HEK293 (cell line): ENCODE results near the gene MMP25.

ENCODE experiments used
- GFI1B ChIP-seq: fragments of 450-650 bp; formaldehyde crosslinking; IDR thresholded peaks from 2 replicates; pipeline ENCODE4 v1.5.1; 2016; ENCODE audit warnings: missing biosample characterization, missing genetic modification characterization
- GLIS2 ChIP-seq: fragments of 450-650 bp; formaldehyde crosslinking; IDR thresholded peaks from 2 replicates; pipeline ENCODE4 v1.5.1; 2016; ENCODE audit warnings: missing biosample characterization, missing genetic modification characterization
- SETDB1 ChIP-seq: IDR thresholded peaks from one replicate; pipeline ENCODE4 v1.6.1; 2017; ENCODE audit warnings: mild to moderate bottlenecking, low read length, moderate library complexity, mixed read lengths; ENCODE audit not compliant: insufficient read length
- SP2 ChIP-seq: fragments of 450-650 bp; formaldehyde crosslinking; IDR thresholded peaks from 2 replicates; pipeline ENCODE4 v1.5.1; 2016; ENCODE audit warnings: missing biosample characterization, missing genetic modification characterization
- SP3 ChIP-seq: fragments of 450-650 bp; formaldehyde crosslinking; IDR thresholded peaks from 2 replicates; pipeline ENCODE4 v1.5.1; 2016; ENCODE audit warnings: missing biosample characterization, missing genetic modification characterization
- YY2 ChIP-seq: fragments of 450-650 bp; formaldehyde crosslinking; IDR thresholded peaks from 2 replicates; pipeline ENCODE4 v1.5.1; 2016; ENCODE audit warnings: missing biosample characterization, missing genetic modification characterization
- ZFHX2 ChIP-seq: fragments of 450-650 bp; formaldehyde crosslinking; conservative IDR thresholded peaks from 2 replicates; pipeline ENCODE4 v1.5.1; 2016; ENCODE audit warnings: missing biosample characterization, missing genetic modification characterization
- ZNF19 ChIP-seq: fragments of 450-650 bp; formaldehyde crosslinking; IDR thresholded peaks from 2 replicates; pipeline ENCODE4; 2016; ENCODE audit warnings: missing biosample characterization, missing genetic modification characterization, low read depth
- ZNF202 ChIP-seq: fragments of 450-650 bp; formaldehyde crosslinking; IDR thresholded peaks from 2 replicates; pipeline ENCODE4 v1.5.1; 2016; ENCODE audit warnings: missing biosample characterization, missing genetic modification characterization, borderline replicate concordance
- ZNF274 ChIP-seq, 2 experiments: fragments of 200-500 bp in 1 of 2; fragments of 450-650 bp in 1 of 2; sonication (Bioruptor generic) in 1 of 2; formaldehyde crosslinking in 1 of 2; IDR thresholded peaks; 2 replicates each; pipeline versions ENCODE4 v1.5.1 to v1.6.1; 2014 to 2016; ENCODE audit warnings: borderline replicate concordance in 1 of 2, inconsistent platforms in 1 of 2, low read length in 1 of 2, missing biosample characterization in 1 of 2, missing genetic modification characterization in 1 of 2
- ZNF311 ChIP-seq: fragments of 450-650 bp; formaldehyde crosslinking; IDR thresholded peaks from 2 replicates; pipeline ENCODE4 v1.5.1; 2017; ENCODE audit warnings: missing biosample characterization, missing genetic modification characterization, borderline replicate concordance
- ZNF426 ChIP-seq: fragments of 450-650 bp; formaldehyde crosslinking; IDR thresholded peaks from 2 replicates; pipeline ENCODE4 v1.5.1; 2017; ENCODE audit warnings: missing biosample characterization, missing genetic modification characterization, mild to moderate bottlenecking, inconsistent platforms, moderate library complexity
- ZNF561 ChIP-seq: fragments of 450-650 bp; IDR thresholded peaks from 2 replicates; pipeline ENCODE4 v1.5.1; 2018; ENCODE audit warnings: missing biosample characterization, missing genetic modification characterization, borderline replicate concordance
- ZNF610 ChIP-seq: fragments of 450-650 bp; formaldehyde crosslinking; IDR thresholded peaks from 2 replicates; pipeline ENCODE4 v1.5.1; 2016; ENCODE audit warnings: missing biosample characterization, missing genetic modification characterization, borderline replicate concordance
- ZNF626 ChIP-seq: fragments of 450-650 bp; sonication (Bioruptor Pico); formaldehyde crosslinking; IDR thresholded peaks from 2 replicates; pipeline ENCODE4 v1.5.1; 2018; ENCODE audit warnings: missing biosample characterization, missing genetic modification characterization, inconsistent platforms
- ZNF654 ChIP-seq: fragments of 450-650 bp; formaldehyde crosslinking; IDR thresholded peaks from 2 replicates; pipeline ENCODE4 v1.5.1; 2016; ENCODE audit warnings: low read depth, missing biosample characterization, missing genetic modification characterization
- ZNF670 ChIP-seq: fragments of 450-650 bp; formaldehyde crosslinking; IDR thresholded peaks from 2 replicates; pipeline ENCODE4 v1.5.1; 2016; ENCODE audit warnings: missing biosample characterization, missing genetic modification characterization, low read depth
- ZNF76 ChIP-seq: fragments of 450-650 bp; formaldehyde crosslinking; IDR thresholded peaks from 2 replicates; pipeline ENCODE4; 2016; ENCODE audit warnings: low read depth, missing biosample characterization, missing genetic modification characterization, borderline replicate concordance
- ZNF843 ChIP-seq: fragments of 450-650 bp; formaldehyde crosslinking; IDR thresholded peaks from 2 replicates; pipeline ENCODE4 v1.5.1; 2016; ENCODE audit warnings: missing biosample characterization, missing genetic modification characterization
- ZSCAN30 ChIP-seq: fragments of 450-650 bp; IDR thresholded peaks from 2 replicates; pipeline ENCODE4 v1.5.1; 2018; ENCODE audit warnings: missing biosample characterization, mild to moderate bottlenecking, missing genetic modification characterization, moderate library complexity
- TF ChIP-seq, protein P1 (sequence below): fragments of 450-650 bp; formaldehyde crosslinking; IDR thresholded peaks from 2 replicates; pipeline ENCODE4 v1.5.1; 2017; ENCODE audit warnings: missing biosample characterization, missing genetic modification characterization
- TF ChIP-seq, protein P2 (sequence below): IDR thresholded peaks from 2 replicates; pipeline ENCODE4 v1.6.1; 2011; ENCODE audit warnings: mild to moderate bottlenecking, low read depth, low read length, borderline replicate concordance
- TF ChIP-seq, protein P3 (sequence below): fragments of 450-650 bp; formaldehyde crosslinking; IDR thresholded peaks from 2 replicates; pipeline ENCODE4 v1.5.1; 2016; ENCODE audit warnings: missing biosample characterization, missing genetic modification characterization
- TF ChIP-seq, protein P4 (sequence below): fragments of 450-650 bp; formaldehyde crosslinking; IDR thresholded peaks from 2 replicates; pipeline ENCODE4 v1.5.1; 2016; ENCODE audit warnings: missing biosample characterization, missing genetic modification characterization
- TF ChIP-seq, protein P5 (sequence below): fragments of 450-650 bp; formaldehyde crosslinking; IDR thresholded peaks from 2 replicates; pipeline ENCODE4 v1.5.1; 2016; ENCODE audit warnings: missing biosample characterization, missing genetic modification characterization, low read depth
- TF ChIP-seq, protein P6 (sequence below): fragments of 450-650 bp; formaldehyde crosslinking; IDR thresholded peaks from 2 replicates; pipeline ENCODE4 v1.5.1; 2016; ENCODE audit warnings: missing biosample characterization, missing genetic modification characterization
- TF ChIP-seq, protein P7 (sequence below): fragments of 450-650 bp; formaldehyde crosslinking; IDR thresholded peaks from 2 replicates; pipeline ENCODE4 v1.5.1; 2016; ENCODE audit warnings: missing biosample characterization, missing genetic modification characterization
- TF ChIP-seq, protein P8 (sequence below): fragments of 450-650 bp; formaldehyde crosslinking; optimal IDR thresholded peaks from 2 replicates; pipeline ENCODE3; 2016; ENCODE audit warnings: missing biosample characterization, mild to moderate bottlenecking, missing genetic modification characterization

Gene MMP25

DNA sequence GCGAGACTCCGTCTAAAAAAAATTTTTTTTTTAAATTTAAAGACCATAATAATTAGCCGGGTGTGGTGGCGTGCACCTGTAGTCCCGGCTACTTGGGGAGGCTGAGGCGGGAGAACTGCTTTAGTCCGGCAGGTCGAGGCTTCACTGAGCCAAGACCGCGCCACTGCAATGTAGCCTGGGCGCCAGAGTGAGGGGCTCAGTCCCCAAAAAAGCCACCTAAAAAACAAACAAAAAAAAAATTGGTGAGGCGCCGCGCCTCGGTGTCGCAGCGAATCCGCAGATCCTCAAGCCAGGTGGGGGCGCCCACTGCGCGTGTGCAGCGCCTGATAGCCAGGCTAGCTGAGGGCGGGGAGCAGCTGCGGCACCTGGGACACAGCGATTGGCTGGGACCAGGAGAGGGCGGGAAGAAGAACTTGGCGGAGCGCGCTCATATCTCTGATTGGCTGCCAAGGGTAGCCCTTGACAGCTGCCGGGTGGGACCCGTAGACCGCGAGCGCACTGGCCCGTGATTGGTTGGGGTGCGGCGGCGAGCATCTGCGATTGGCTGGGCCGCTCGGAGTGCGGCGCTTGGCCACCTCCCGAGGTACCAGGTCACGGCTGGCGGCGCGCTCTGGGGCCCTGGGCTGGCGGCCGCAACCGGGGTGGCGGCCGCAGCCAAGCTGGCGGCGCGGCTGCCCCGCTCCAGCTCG lies 42.6 kb upstream of the MMP25 start (continued):
- TF ChIP-seq YY2 (tag by site-specific recombination) (no peak), ZNF610 (tag by site-specific recombination) (no peak), ZNF311 (tag by site-specific recombination) (no peak), ZNF274 (IDR thresholded peaks at IDR 0.05; ENCODE audit: low read length) (no peak), ZNF274 (tag by site-specific recombination; IDR thresholded peaks at IDR 0.05; ENCODE audit: borderline replicate concordance) (no peak), ZNF843 (tag by site-specific recombination) (no peak), ZSCAN30 (no peak), SETDB1 (no peak), SP2 (tag by site-specific recombination) (peak; percentile 100), ZNF670 (no peak), SP3 (tag by site-specific recombination) (peak; percentile 77), ZNF626 (no peak), GLIS2 (tag by site-specific recombination) (peak; percentile 64; the same call in 1 of the 2 replicates), ZNF19 (no peak), ZFHX2 (tag by site-specific recombination) (no peak), GFI1B (tag by site-specific recombination) (no peak), ZNF202 (tag by site-specific recombination) (no peak), ZNF426 (tag by site-specific recombination) (no peak), ZNF561 (tag by site-specific recombination) (no peak), ZNF654 (peak; percentile 71), ZNF76 (tag by site-specific recombination) (no peak)
- TF ChIP-seq, protein P1, sequence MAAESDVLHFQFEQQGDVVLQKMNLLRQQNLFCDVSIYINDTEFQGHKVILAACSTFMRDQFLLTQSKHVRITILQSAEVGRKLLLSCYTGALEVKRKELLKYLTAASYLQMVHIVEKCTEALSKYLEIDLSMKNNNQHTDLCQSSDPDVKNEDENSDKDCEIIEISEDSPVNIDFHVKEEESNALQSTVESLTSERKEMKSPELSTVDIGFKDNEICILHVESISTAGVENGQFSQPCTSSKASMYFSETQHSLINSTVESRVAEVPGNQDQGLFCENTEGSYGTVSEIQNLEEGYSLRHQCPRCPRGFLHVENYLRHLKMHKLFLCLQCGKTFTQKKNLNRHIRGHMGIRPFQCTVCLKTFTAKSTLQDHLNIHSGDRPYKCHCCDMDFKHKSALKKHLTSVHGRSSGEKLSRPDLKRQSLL (tag by site-specific recombination), result no peak
- TF ChIP-seq, protein P2, sequence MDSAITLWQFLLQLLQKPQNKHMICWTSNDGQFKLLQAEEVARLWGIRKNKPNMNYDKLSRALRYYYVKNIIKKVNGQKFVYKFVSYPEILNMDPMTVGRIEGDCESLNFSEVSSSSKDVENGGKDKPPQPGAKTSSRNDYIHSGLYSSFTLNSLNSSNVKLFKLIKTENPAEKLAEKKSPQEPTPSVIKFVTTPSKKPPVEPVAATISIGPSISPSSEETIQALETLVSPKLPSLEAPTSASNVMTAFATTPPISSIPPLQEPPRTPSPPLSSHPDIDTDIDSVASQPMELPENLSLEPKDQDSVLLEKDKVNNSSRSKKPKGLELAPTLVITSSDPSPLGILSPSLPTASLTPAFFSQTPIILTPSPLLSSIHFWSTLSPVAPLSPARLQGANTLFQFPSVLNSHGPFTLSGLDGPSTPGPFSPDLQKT, result no peak
- TF ChIP-seq, protein P3, sequence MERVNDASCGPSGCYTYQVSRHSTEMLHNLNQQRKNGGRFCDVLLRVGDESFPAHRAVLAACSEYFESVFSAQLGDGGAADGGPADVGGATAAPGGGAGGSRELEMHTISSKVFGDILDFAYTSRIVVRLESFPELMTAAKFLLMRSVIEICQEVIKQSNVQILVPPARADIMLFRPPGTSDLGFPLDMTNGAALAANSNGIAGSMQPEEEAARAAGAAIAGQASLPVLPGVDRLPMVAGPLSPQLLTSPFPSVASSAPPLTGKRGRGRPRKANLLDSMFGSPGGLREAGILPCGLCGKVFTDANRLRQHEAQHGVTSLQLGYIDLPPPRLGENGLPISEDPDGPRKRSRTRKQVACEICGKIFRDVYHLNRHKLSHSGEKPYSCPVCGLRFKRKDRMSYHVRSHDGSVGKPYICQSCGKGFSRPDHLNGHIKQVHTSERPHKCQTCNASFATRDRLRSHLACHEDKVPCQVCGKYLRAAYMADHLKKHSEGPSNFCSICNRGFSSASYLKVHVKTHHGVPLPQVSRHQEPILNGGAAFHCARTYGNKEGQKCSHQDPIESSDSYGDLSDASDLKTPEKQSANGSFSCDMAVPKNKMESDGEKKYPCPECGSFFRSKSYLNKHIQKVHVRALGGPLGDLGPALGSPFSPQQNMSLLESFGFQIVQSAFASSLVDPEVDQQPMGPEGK (tag by site-specific recombination), result peak; percentile 50; the same call in 1 of the 2 replicates
- TF ChIP-seq, protein P4, sequence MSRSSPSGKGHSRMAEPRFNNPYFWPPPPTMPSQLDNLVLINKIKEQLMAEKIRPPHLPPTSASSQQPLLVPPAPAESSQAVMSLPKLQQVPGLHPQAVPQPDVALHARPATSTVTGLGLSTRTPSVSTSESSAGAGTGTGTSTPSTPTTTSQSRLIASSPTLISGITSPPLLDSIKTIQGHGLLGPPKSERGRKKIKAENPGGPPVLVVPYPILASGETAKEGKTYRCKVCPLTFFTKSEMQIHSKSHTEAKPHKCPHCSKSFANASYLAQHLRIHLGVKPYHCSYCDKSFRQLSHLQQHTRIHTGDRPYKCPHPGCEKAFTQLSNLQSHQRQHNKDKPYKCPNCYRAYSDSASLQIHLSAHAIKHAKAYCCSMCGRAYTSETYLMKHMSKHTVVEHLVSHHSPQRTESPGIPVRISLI (tag by site-specific recombination), result peak; percentile 78
- TF ChIP-seq, protein P5, sequence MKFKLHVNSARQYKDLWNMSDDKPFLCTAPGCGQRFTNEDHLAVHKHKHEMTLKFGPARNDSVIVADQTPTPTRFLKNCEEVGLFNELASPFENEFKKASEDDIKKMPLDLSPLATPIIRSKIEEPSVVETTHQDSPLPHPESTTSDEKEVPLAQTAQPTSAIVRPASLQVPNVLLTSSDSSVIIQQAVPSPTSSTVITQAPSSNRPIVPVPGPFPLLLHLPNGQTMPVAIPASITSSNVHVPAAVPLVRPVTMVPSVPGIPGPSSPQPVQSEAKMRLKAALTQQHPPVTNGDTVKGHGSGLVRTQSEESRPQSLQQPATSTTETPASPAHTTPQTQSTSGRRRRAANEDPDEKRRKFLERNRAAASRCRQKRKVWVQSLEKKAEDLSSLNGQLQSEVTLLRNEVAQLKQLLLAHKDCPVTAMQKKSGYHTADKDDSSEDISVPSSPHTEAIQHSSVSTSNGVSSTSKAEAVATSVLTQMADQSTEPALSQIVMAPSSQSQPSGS (tag by site-specific recombination), result no peak
- TF ChIP-seq, protein P6, sequence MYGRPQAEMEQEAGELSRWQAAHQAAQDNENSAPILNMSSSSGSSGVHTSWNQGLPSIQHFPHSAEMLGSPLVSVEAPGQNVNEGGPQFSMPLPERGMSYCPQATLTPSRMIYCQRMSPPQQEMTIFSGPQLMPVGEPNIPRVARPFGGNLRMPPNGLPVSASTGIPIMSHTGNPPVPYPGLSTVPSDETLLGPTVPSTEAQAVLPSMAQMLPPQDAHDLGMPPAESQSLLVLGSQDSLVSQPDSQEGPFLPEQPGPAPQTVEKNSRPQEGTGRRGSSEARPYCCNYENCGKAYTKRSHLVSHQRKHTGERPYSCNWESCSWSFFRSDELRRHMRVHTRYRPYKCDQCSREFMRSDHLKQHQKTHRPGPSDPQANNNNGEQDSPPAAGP (tag by site-specific recombination), result no peak
- TF ChIP-seq, protein P7, sequence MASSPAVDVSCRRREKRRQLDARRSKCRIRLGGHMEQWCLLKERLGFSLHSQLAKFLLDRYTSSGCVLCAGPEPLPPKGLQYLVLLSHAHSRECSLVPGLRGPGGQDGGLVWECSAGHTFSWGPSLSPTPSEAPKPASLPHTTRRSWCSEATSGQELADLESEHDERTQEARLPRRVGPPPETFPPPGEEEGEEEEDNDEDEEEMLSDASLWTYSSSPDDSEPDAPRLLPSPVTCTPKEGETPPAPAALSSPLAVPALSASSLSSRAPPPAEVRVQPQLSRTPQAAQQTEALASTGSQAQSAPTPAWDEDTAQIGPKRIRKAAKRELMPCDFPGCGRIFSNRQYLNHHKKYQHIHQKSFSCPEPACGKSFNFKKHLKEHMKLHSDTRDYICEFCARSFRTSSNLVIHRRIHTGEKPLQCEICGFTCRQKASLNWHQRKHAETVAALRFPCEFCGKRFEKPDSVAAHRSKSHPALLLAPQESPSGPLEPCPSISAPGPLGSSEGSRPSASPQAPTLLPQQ (tag by site-specific recombination), result peak; percentile 95
- TF ChIP-seq, protein P8, sequence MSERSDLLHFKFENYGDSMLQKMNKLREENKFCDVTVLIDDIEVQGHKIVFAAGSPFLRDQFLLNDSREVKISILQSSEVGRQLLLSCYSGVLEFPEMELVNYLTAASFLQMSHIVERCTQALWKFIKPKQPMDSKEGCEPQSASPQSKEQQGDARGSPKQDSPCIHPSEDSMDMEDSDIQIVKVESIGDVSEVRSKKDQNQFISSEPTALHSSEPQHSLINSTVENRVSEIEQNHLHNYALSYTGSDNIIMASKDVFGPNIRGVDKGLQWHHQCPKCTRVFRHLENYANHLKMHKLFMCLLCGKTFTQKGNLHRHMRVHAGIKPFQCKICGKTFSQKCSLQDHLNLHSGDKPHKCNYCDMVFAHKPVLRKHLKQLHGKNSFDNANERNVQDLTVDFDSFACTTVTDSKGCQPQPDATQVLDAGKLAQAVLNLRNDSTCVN (tag by site-specific recombination), result peak; percentile 72
